Measurements from ENCODE around the gene QARS1. TPM values are rescaled to one million over a fixed set of nuclear protein-coding genes. Genes with fewer than 3 reads are reported as not detected.

QARS1 gene
- total RNA-seq, 2 experiments from 2014 or later, result 246 to 326 TPM

GRCh38 chr3:49079270-49079669 is 25.3 kb downstream of the QARS1 start:
- ChIA-PET POLR2A (interaction anchor here (0.7 kb wide), 1 partner anchor 23 kb away, joined by 5 read pairs; no protein-coding TSS in a partner anchor), CTCF (interaction anchor here (0.8 to 1.1 kb wide), 2 partner anchors 11 to 18 kb away, joined by 3 read pairs; no protein-coding TSS in a partner anchor)
- H3K9me3 Mint-ChIP-seq, result no peaks in the 10 kb centered on the region
- H3K4me3 Mint-ChIP-seq, result no peak overlapping the region
- H3K27me3 Mint-ChIP-seq, result no peaks in the 10 kb centered on the region
- H3K4me1 Mint-ChIP-seq, result peaks cover 2% of the 10 kb centered on the region
- H3K36me3 Mint-ChIP-seq (ENCODE audit: low read depth), result peaks cover 20% of the 10 kb centered on the region
- H3K27ac Mint-ChIP-seq, result no peak overlapping the region
- no peak for DNase-seq

- POLR2A ChIA-PET, result no interaction called here
These were observed 27.9 kb downstream of the QARS1 start for GRCh38 chr3:49076646-49077045.

GRCh38 chr3:49076116-49076515 is 28.4 kb downstream of the QARS1 start:
- no peak for DNase-seq
- Mint-ChIP-seq H3K4me3 (no peak overlapping the region), H3K9me3 (no peaks in the 10 kb centered on the region), H3K27me3 (no peaks in the 10 kb centered on the region), H3K4me1 (peaks cover 2% of the 10 kb centered on the region), H3K27ac (no peak overlapping the region), H3K36me3 (ENCODE audit: low read depth) (peaks cover 40% of the 10 kb centered on the region)
- ChIA-PET POLR2A (no interaction called here), CTCF (no interaction called here)

More at GRCh38 chr3:49076646-49077045, 27.9 kb downstream of the QARS1 start:
- no peak overlapping the region for H3K27ac Mint-ChIP-seq
- no peak for DNase-seq
- CTCF ChIA-PET, result no interaction called here
- H3K27me3 Mint-ChIP-seq, result no peaks in the 10 kb centered on the region
- no peak overlapping the region for H3K4me3 Mint-ChIP-seq
- H3K9me3 Mint-ChIP-seq, result no peaks in the 10 kb centered on the region
- H3K4me1 Mint-ChIP-seq, result peaks cover 2% of the 10 kb centered on the region
- peaks cover 36% of the 10 kb centered on the region for H3K36me3 Mint-ChIP-seq (ENCODE audit: low read depth)

GRCh38 chr3:49058011-49058410 is 46.5 kb downstream of the QARS1 start:
- H3K27me3 Mint-ChIP-seq, result no peaks in the 10 kb centered on the region
- POLR2A ChIA-PET, result no interaction called here

GRCh38 chr3:49057268-49057667 is 47.3 kb downstream of the QARS1 start:
- no peak for DNase-seq
- no peak overlapping the region for H3K4me3 Mint-ChIP-seq
- ChIA-PET POLR2A (no interaction called here), CTCF (interaction anchor here (1.4 kb wide), 1 partner anchor 36 kb away, joined by 3 read pairs; the partner anchor contains the start of gene NDUFAF3)
- H3K9me3 Mint-ChIP-seq, result no peaks in the 10 kb centered on the region
- H3K27me3 Mint-ChIP-seq, result no peaks in the 10 kb centered on the region
- H3K36me3 Mint-ChIP-seq (ENCODE audit: low read depth), result peaks cover 32% of the 10 kb centered on the region
- H3K27ac Mint-ChIP-seq, result no peak overlapping the region
- no peaks in the 10 kb centered on the region for H3K4me1 Mint-ChIP-seq

More at GRCh38 chr3:49058011-49058410, 46.5 kb downstream of the QARS1 start:
- Mint-ChIP-seq H3K27ac (no peak overlapping the region), H3K4me1 (no peaks in the 10 kb centered on the region), H3K9me3 (no peaks in the 10 kb centered on the region), H3K36me3 (ENCODE audit: low read depth) (peaks cover 29% of the 10 kb centered on the region), H3K4me3 (no peak overlapping the region)
- DNase-seq, result no peak
- CTCF ChIA-PET, result interaction anchor here (0.6 to 1.4 kb wide), 6 partner anchors 10 to 395 kb away, joined by 3 to 7 read pairs (median 3); partner anchors contain the start of gene NDUFAF3

- ChIA-PET POLR2A (no interaction called here), CTCF (interaction anchor here (1.8 kb wide), 1 partner anchor 15 kb away, joined by 4 read pairs; no protein-coding TSS in a partner anchor)
- Mint-ChIP-seq H3K27ac (no peak overlapping the region), H3K27me3 (no peaks in the 10 kb centered on the region), H3K9me3 (no peaks in the 10 kb centered on the region), H3K36me3 (ENCODE audit: low read depth) (peaks cover 46% of the 10 kb centered on the region), H3K4me3 (no peak overlapping the region), H3K4me1 (no peaks in the 10 kb centered on the region)
- DNase-seq, result no peak
These were observed 50.2 kb downstream of the QARS1 start for GRCh38 chr3:49054344-49054862.

GRCh38 chr3:49053543-49053942 is 51.0 kb downstream of the QARS1 start:
- no peak for DNase-seq
- H3K27me3 Mint-ChIP-seq, result no peaks in the 10 kb centered on the region
- no peaks in the 10 kb centered on the region for H3K4me1 Mint-ChIP-seq
- peaks cover 46% of the 10 kb centered on the region for H3K36me3 Mint-ChIP-seq (ENCODE audit: low read depth)
- H3K4me3 Mint-ChIP-seq, result no peak overlapping the region
- H3K27ac Mint-ChIP-seq, result no peak overlapping the region
- ChIA-PET CTCF (no interaction called here), POLR2A (no interaction called here)
- no peaks in the 10 kb centered on the region for H3K9me3 Mint-ChIP-seq

Small RNA genes within 50 kb of the gene (microRNA-seq; reads per million reads assigned to microRNA genes)
- not detected for gene MIR6890 (ENCODE audit: borderline microRNAs expressed, borderline replicate concordance)

Other genes starting within 250 kb of the QARS1 start
- 10 to 100 TPM; 35.2 to 40.6 TPM for gene SLC25A20, start 205.9 kb downstream of the QARS1 start, total RNA-seq
- gene ARIH2, start 185.9 kb downstream of the QARS1 start, total RNA-seq, result 10 to 100 TPM; 91.0 to 95.0 TPM
- 10 to 100 TPM; 45.3 to 47.6 TPM for gene P4HTM, start 114.5 kb downstream of the QARS1 start, total RNA-seq
- 100 to 1,000 TPM; 144 to 157 TPM for gene WDR6, start 97.4 kb downstream of the QARS1 start, total RNA-seq
- 10 to 100 TPM; 20.7 to 22.0 TPM for gene DALRD3, start 86.2 kb downstream of the QARS1 start, total RNA-seq
- 10 to 100 TPM; 84.5 to 93.2 TPM for gene NDUFAF3, start 82.6 kb downstream of the QARS1 start, total RNA-seq
- gene IMPDH2, start 75.4 kb downstream of the QARS1 start, total RNA-seq, result 100 to 1,000 TPM; 152 to 159 TPM
- 100 to 1,000 TPM; 140 to 164 TPM for gene QRICH1, start 10.7 kb downstream of the QARS1 start, total RNA-seq
- gene USP19, start 16.1 kb upstream of the QARS1 start, total RNA-seq, result 10 to 100 TPM; 63.5 to 72.6 TPM
- not detected for gene LAMB2, start 28.3 kb upstream of the QARS1 start, total RNA-seq
- 10 to 100 TPM; 21.7 to 22.2 TPM for gene CCDC71, start 61.6 kb upstream of the QARS1 start, total RNA-seq
- 1 to 10 TPM; 1.5 to 1.7 TPM for gene KLHDC8B, start 66.8 kb upstream of the QARS1 start, total RNA-seq
- gene C3orf62, start 172.5 kb upstream of the QARS1 start, total RNA-seq, result 10 to 100 TPM; 12.2 to 13.5 TPM
- 10 to 100 TPM; 87.1 to 88.4 TPM for gene USP4, start 235.3 kb upstream of the QARS1 start, total RNA-seq